Stimulated activated CD8-positive, alpha-beta memory T cell treated with anti-CD3 and anti-CD28 coated beads, Interleukin-7, amount 100 ng/mL, for 48 hours (primary cell): ENCODE measurements around the gene NPM1.
A peak's percentile ranks its signal among the peaks of the same experiment; 100 is the strongest.
"Not testable (repeated sequence)": the region's sequence is repeated elsewhere in the genome, so short reads cannot be mapped to it uniquely, and the experiment has no call there.

ENCODE experiments used
- DNase-seq, 2 donors: peaks; one replicate each; pipeline ENCODE4 v3.0.0-alpha.2; 2020; ENCODE audit warnings: low read depth in 1 of 2; ENCODE audit errors: extremely low read depth in 1 of 2

The NPM1 gene

GRCh38 chr5:171387345-171387969 is at the start of gene NPM1:
NPM1 (plus strand) TSS chr5:171387849; CDS start chr5:171387949, 100 bp downstream.
- DNase-seq: peak; percentile 96 to 97

DNA sequence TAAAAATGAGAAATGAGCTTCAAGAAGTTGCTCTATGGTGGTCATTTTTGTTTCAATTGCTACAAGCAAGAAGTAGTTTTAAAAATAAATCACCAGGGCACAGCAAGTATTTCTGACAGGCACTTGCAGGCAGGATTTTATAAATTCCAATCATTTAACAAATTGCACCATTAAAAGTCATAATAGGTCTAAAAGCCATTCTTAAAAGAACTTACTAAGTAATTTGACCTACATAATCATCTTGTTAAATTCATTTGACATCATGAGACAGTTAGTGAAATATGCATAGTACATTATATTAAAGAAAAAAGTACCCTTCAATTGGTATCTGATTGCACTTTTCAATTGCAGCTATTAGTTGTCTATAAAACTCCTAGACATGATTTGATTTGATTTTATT is 47.6 kb upstream of the NPM1 start:
- no peak for DNase-seq

GRCh38 chr5:171340491-171340890 is 47.2 kb upstream of the NPM1 start:
- DNase-seq: no peak

- DNase-seq: peak in 1 of 2 donors; percentile 6
Observed at GRCh38 chr5:171342362-171343111, 45.1 kb upstream of the NPM1 start.

DNA sequence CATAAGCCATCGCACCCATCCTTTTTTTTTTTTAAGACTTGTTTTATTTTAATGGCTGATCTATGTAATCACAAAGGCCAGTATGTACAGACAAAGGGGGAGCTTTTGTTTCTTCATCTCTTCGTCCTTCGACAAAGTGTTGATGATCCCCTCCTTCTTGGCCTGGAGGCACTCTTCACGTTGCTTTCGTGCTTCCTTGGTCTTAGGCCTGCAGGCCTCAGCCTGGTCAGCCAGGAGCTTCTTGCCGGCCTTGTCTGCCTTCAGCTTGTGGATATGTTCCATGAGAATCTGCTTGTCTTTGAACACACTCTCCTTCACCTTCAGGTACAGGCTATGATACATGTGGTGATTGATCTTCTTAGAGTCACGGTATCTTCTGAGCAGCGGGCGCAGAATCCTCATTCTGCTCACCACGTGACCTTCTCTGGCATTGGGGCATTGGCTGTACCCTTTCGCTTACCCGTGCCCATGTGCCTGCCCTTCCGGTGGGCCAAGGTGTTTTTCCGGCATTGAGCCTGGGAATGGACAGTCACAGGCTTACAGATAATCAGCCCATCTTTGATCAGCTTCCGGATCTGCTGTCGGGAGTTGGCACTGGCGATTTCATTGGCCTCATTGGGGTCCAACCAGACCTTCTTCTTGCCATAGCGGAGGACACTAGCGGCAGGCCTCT is 42.6 kb upstream of the NPM1 start:
- no peak for DNase-seq

- DNase-seq: no peak
Observed at GRCh38 chr5:171351536-171352073, 36.0 kb upstream of the NPM1 start.

- DNase-seq: peak; percentile 10 to 13
Observed at GRCh38 chr5:171355302-171355724, 32.3 kb upstream of the NPM1 start.

- DNase-seq: no peak
Observed at GRCh38 chr5:171357843-171358242, 29.8 kb upstream of the NPM1 start.

DNA sequence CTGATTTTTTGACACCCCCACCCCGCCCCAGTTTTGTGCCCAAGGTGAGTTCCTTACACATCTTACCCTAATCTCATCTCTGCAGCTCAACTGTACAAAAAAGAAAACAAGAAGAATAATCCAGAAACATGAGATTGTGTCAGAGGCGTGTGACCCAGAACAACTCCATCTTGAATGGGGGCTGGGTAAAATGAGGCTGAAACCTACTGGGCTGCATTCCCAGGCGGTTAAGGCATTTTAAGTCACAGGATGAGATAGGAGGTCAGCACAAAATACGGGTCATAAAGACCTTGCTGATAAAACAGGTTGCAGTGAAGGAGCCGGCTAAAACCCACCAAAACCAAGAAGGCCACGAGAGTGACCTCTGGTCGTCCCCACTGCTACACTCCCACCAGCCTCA is 26.5 kb upstream of the NPM1 start:
- not testable (repeated sequence) for DNase-seq

DNA sequence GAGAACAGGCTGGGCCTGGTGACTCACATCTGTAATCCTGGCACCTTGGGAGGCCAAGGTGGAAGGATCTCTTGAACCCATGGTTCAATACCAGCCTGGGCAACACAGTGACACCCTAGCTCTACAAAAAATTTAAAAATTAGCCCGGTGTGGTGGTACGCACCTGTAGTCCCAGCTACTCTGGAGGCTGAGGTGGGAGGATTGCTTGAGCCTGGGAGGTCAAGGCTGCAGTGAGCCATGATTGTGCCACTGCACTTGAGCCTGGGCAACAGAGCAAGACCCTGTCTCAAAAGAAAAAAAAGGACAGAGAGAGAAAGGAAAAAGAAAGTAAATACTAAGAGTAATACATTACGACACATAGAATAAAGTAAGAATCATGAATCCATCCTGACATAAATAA is 24.4 kb upstream of the NPM1 start:
- DNase-seq: not testable (repeated sequence)

- DNase-seq: no peak
Observed at GRCh38 chr5:171363846-171364245, 23.8 kb upstream of the NPM1 start.

GRCh38 chr5:171365351-171365750 is 22.3 kb upstream of the NPM1 start:
- DNase-seq: no peak

DNA sequence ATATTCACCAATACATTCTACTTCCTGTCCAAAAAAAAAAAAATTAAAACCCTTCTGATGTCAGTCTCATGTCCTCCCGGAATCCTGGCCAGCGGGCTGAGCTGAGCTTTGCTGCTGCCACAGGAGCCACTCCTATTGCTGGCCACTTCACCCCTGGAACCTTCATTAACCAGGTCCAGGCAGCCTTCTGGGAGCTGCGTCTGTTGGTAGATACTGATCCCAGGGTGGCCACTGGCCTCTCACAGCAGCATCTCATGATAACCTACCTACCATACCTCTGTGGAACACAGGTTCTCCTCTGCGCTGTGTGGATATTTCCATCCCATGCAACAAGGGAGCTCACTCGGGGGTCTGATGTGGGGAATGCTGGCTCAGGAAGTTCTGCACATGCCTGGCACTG is 21.0 kb upstream of the NPM1 start:
- no peak for DNase-seq

- no peak for DNase-seq
Observed at GRCh38 chr5:171367424-171368370, 20.0 kb upstream of the NPM1 start.

GRCh38 chr5:171369056-171369455 is 18.6 kb upstream of the NPM1 start:
- no peak for DNase-seq

- DNase-seq: no peak
Observed at GRCh38 chr5:171369898-171370297, 17.8 kb upstream of the NPM1 start.

DNA sequence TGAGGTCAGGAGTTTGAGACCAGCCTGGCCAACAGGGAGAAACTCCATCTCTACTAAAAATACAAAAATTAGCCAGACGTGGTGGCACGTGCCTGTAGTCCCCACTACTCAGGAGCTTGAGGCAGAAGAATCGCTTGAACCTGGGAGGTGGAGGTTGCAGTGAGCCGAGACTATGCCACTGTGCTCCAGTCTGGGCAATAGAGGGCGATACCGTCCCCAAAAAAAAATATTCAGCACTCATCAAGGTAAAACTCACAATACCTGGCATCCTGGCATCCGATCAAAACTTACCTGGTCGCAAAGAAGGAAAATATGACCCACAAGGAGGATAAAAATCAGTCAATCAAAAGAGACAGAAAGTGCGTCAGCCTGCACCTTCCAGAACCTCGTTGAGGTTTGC is 16.8 kb upstream of the NPM1 start:
- not testable (repeated sequence) for DNase-seq

DNA sequence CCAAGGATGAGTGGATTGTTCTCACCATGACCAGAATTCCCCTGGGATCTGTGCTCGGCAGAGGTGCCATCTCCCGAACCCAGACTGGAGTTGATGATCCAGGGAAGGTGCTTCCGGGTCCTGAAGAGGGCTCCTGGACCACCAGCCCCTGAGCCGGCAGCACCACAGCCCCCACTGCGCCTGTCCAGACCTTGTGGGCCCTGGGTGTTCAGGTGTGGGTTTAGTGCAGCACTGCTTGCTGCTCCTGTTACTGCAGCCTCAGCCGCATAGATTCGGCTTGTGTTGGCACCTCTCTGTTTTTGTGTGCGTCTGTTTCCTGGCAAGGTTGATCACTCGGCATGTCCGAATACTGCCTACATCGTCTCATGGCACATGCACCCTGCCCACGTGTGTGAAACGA is 16.3 kb upstream of the NPM1 start:
- DNase-seq: no peak

DNA sequence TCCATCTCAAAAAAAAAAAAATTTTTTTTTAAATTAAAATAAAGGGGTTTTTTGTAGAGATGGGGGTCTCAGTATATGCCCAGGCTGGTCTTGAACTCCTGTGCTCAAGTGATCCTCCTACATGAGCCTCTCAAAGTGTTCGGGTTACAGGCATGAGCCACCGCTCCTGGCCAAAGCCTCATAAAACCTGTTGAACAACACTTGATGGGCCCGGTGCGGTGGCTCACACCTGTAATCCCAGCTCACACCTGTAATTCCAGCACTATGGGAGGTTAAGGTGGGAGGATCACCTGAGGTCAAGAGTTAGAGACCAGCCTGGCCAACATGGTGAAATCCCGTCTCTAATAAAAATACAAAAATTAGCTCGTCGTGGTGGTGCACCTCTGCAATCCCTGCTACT is 7.7 kb upstream of the NPM1 start:
- no peak for DNase-seq

DNA sequence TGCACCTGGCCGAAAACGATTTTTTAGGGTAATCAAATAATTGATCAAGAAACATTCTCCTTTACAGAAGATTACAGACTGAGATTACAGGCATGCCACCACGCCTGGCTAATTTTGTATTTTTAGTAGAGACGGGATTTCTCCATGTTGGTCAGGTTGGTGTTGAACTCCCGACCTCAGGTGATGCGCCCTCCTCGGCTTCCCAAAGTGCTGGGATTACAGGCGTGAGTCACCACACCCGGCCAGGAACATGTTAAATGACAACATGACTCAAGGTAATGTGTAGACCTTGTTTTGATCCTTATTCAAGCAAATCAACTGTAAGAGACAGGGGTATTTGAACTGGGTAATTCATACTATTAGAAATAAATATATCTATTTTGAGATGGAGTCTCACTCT is 3.2 kb upstream of the NPM1 start:
- not testable (repeated sequence) for DNase-seq

DNA sequence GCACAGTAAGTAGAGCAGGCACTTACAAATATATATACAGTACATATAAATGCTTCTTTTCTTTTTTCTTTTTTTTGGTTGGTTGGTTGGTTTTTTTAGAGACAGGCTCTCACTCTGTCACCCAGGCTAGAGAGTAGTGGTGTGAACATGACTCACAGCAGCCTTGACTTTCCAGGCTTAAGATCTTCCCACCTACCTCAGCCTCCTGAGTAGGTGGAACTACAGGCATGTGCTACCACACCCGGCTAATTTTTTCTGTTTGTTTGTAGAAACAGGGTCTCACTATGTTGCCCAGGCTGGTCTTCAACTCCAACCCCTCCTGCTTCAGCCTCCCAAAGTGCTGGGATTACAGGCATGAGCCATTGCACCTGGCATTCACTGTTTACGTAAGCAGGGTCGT is 2.6 kb upstream of the NPM1 start:
- DNase-seq: peak in 1 of 2 donors; percentile 15
